Measurements from ENCODE around the gene ADM2. TPM values are rescaled to one million over a fixed set of nuclear protein-coding genes. Genes with fewer than 3 reads are reported as not detected.
"Not testable (repeated sequence)": the region's sequence is repeated elsewhere in the genome, so short reads cannot be mapped to it uniquely, and the experiment has no call there.

ADM2 gene
- total RNA-seq, 1 experiment from 2014 or later, result 3.2 TPM

DNA sequence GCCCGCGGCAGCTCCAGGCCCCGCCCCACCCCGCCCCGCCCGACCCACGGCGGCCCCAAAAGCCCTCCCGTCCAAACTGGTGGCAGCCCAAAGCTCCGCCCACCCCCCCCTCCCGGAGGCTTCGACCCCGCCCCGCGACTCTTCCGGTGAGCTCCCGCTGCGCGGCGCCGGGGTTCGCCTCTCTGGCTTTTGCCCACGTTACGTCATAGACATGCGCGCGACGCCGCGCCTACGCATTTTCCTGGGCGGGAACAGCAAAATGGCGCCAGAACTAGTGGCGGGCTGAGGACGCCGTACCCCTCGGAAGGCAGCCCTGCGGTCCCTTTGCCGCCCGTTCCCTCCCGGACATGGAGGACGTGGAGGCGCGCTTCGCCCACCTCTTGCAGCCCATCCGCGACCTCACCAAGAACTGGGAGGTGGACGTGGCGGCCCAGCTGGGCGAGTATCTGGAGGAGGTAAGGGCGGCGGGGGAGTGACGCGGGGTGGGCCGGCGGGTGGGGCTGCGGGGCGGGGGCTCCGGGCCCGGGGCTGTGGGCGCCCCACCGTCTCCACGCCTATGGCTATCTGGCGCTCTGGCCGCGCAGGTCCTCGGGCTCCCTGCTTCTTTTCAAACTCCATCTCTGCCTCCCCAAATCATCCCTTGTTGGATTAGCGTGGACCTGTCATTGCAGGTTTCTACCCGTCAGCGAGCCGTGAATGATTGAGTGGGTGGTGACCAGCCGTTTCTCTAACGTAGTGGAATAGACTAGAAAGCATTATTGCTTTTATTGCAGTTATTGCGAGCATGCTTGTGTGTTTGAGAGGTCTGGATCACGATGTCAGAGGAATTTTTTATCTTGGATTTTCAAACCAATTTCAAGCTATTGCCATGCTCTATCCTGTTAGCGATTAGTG, 26.9 kb downstream of the ADM2 start, which contains the start of gene NCAPH2:
NCAPH2 (plus strand) TSS at position 234 of the 894 bp plus-strand sequence; CDS start at position 348, 114 bp downstream.
- Histone ChIP-seq H3K4me3 (ENCODE audit: insufficient read depth, low read depth, low read length) (peak within 1 kb of the TSS; percentile 88), H3K27me3 (ENCODE audit: control insufficient read depth, insufficient read depth, low read length) (no peaks in the 10 kb centered on the region), H3K36me3 (replicated peaks; ENCODE audit: control insufficient read depth, insufficient read depth, low read length) (no peaks in the 10 kb centered on the region; the same call in 1 of the 2 replicates)
- DNase-seq, result peak; percentile 94

DNA sequence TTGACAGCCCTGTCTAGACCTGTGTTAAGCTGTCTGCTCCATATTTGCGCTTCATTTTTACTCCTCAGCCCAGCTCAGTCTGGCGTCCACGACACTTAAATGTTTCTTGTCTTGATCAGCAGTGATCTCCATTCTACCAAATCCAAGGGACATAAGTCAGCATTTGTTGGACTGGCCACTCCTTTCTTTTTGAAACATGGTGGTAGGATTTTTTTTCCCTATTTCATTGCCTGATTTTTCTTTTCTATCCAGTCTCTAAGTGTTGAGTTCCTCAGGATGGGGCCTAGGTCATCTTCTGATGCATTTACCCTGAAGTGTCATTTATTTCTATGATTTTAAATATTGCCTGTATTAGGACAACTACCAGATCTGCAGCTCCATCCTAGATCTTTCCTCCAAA, 27.6 kb downstream of the ADM2 start:
- peak overlapping the region; percentile 77 for H3K4me3 ChIP-seq (ENCODE audit: insufficient read depth, low read depth, low read length)
- no peaks in the 10 kb centered on the region; the same call in 1 of the 2 replicates for H3K36me3 ChIP-seq (replicated peaks; ENCODE audit: control insufficient read depth, insufficient read depth, low read length)
- H3K27me3 ChIP-seq (ENCODE audit: control insufficient read depth, insufficient read depth, low read length), result no peaks in the 10 kb centered on the region
- no peak for DNase-seq

DNA sequence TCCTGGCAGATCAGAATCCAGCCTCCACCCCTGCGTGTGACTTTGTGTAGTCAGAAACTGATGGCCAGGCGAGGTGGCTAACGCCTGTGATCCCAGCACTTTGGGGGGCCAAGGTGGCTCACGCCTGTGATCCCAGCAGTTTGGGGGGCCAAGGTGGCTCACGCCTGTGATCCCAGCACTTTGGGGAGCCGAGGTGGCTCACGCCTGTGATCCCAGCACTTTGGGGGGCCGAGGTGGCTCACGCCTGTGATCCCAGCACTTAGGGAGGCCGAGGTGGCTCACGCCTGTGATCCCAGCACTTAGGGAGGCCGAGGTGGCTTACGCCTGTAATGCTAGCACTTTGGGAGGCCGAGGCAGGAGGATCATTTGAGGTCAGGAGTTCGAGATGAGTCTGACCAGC, 31.8 kb downstream of the ADM2 start:
- no peak overlapping the region for H3K4me3 ChIP-seq (ENCODE audit: insufficient read depth, low read depth, low read length)
- H3K36me3 ChIP-seq (replicated peaks; ENCODE audit: control insufficient read depth, insufficient read depth, low read length), result peaks cover 2% of the 10 kb centered on the region
- no peaks in the 10 kb centered on the region for H3K27me3 ChIP-seq (ENCODE audit: control insufficient read depth, insufficient read depth, low read length)
- no peak for DNase-seq

GRCh38 chr22:50516068-50516467, 34.7 kb downstream of the ADM2 start:
- peak; percentile 51 for DNase-seq
- no peak overlapping the region for H3K4me3 ChIP-seq (ENCODE audit: insufficient read depth, low read depth, low read length)
- no peaks in the 10 kb centered on the region for H3K27me3 ChIP-seq (ENCODE audit: control insufficient read depth, insufficient read depth, low read length)
- H3K36me3 ChIP-seq (replicated peaks; ENCODE audit: control insufficient read depth, insufficient read depth, low read length), result peaks cover 4% of the 10 kb centered on the region

- H3K36me3 ChIP-seq (replicated peaks; ENCODE audit: control insufficient read depth, insufficient read depth, low read length), result peaks cover 4% of the 10 kb centered on the region
- peak; percentile 47 for DNase-seq
- H3K27me3 ChIP-seq (ENCODE audit: control insufficient read depth, insufficient read depth, low read length), result no peaks in the 10 kb centered on the region
- H3K4me3 ChIP-seq (ENCODE audit: insufficient read depth, low read depth, low read length), result no peak overlapping the region
Observed at GRCh38 chr22:50516891-50517290, 35.5 kb downstream of the ADM2 start.

DNA sequence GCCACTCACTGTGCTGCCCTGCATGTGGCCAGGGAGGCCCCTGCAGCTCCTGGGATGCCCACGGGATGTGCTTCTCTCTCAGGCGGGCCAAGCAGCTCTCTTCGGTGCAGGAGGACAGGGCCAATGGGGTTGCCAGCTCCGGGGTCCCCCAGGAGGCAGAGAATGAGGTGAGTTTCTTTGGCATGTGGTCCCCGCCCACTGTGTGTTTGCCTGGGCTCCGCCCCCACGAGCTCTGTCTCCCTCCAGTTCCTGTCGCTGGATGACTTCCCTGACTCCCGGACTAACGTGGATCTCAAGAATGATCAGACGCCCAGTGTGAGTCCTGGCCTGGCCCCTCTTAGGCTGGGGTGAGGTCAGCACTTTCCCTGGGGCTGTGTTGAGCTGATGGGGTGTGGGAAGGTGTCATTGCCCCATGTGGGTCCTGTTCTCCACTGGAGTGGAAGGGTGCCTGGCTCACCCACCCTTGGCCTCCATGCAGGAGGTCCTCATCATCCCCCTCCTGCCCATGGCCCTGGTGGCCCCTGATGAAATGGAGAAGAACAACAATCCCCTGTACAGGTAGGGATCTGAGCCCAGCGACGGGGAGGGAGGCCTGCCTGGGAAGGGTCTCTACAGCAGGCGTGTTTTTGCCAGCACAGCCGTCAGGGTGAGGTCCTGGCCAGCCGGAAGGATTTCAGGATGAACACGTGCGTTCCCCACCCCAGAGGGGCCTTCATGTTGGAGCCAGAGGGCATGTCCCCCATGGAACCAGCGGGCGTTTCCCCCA, 36.3 kb downstream of the ADM2 start:
- DNase-seq, result peak; percentile 69
- Histone ChIP-seq H3K36me3 (replicated peaks; ENCODE audit: control insufficient read depth, insufficient read depth, low read length) (peaks cover 4% of the 10 kb centered on the region), H3K4me3 (ENCODE audit: insufficient read depth, low read depth, low read length) (no peak overlapping the region), H3K27me3 (ENCODE audit: control insufficient read depth, insufficient read depth, low read length) (no peaks in the 10 kb centered on the region)

DNA sequence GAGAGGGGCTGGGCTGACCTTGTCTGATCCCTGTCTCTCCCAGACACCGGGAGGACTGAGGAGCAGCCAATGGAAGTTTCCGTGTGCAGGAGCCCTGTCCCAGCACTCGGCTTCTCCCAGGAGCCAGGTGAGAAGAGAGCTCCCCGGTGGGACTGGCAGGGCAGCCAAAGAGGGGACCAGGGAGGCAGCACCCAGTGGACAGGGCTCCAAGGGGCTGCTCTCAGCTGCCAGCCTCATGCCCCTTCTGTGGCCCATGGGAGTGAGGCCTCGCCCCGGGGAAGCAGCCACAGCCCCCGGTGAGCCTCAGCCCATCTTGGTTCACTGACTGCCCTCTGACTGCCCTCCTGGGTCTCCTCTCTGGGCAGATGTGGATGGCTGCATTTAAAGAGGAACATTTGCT, 37.3 kb downstream of the ADM2 start:
- H3K36me3 ChIP-seq (replicated peaks; ENCODE audit: control insufficient read depth, insufficient read depth, low read length), result peaks cover 8% of the 10 kb centered on the region
- H3K4me3 ChIP-seq (ENCODE audit: insufficient read depth, low read depth, low read length), result no peak overlapping the region
- DNase-seq, result peak; percentile 40
- no peaks in the 10 kb centered on the region for H3K27me3 ChIP-seq (ENCODE audit: control insufficient read depth, insufficient read depth, low read length)

DNA sequence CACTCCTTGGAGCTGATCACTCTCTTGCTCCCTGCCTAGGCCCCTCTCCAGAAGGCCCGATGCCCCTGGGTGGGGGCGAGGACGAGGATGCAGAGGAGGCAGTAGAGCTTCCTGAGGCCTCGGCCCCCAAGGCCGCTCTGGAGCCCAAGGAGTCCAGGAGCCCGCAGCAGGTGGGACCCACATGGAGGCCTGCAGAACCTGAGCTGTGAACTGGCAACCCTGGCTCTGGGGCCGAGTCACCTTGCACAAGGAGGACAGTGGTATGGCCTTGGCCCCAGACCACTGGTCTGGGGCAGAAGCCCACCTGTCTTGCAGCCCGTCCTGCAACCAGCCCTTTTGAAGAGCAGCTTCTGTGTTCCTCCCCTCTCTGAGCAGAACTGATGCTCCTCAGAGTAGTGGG, 37.8 kb downstream of the ADM2 start:
- Histone ChIP-seq H3K4me3 (ENCODE audit: insufficient read depth, low read depth, low read length) (no peak overlapping the region), H3K27me3 (ENCODE audit: control insufficient read depth, insufficient read depth, low read length) (no peaks in the 10 kb centered on the region), H3K36me3 (replicated peaks; ENCODE audit: control insufficient read depth, insufficient read depth, low read length) (peaks cover 8% of the 10 kb centered on the region)
- DNase-seq, result no peak

GRCh38 chr22:50520184-50520583, 38.8 kb downstream of the ADM2 start:
- not testable (repeated sequence) for H3K36me3 ChIP-seq (replicated peaks; ENCODE audit: control insufficient read depth, insufficient read depth, low read length)

GRCh38 chr22:50520826-50521453, 39.6 kb downstream of the ADM2 start:
- H3K36me3 ChIP-seq (replicated peaks; ENCODE audit: control insufficient read depth, insufficient read depth, low read length), result peaks cover 8% of the 10 kb centered on the region
- no peak overlapping the region for H3K4me3 ChIP-seq (ENCODE audit: insufficient read depth, low read depth, low read length)
- peak; percentile 51 for DNase-seq
- H3K27me3 ChIP-seq (ENCODE audit: control insufficient read depth, insufficient read depth, low read length), result no peaks in the 10 kb centered on the region

More at GRCh38 chr22:50520184-50520583, 38.8 kb downstream of the ADM2 start:
- not testable (repeated sequence) for DNase-seq; H3K4me3 ChIP-seq (ENCODE audit: insufficient read depth, low read depth, low read length); H3K27me3 ChIP-seq (ENCODE audit: control insufficient read depth, insufficient read depth, low read length)

GRCh38 chr22:50521710-50522109, 40.4 kb downstream of the ADM2 start:
- Histone ChIP-seq H3K36me3 (replicated peaks; ENCODE audit: control insufficient read depth, insufficient read depth, low read length) (peaks cover 6% of the 10 kb centered on the region), H3K27me3 (ENCODE audit: control insufficient read depth, insufficient read depth, low read length) (peaks cover 1% of the 10 kb centered on the region; the same call in 1 of the 2 replicates), H3K4me3 (ENCODE audit: insufficient read depth, low read depth, low read length) (no peak overlapping the region)
- no peak for DNase-seq

DNA sequence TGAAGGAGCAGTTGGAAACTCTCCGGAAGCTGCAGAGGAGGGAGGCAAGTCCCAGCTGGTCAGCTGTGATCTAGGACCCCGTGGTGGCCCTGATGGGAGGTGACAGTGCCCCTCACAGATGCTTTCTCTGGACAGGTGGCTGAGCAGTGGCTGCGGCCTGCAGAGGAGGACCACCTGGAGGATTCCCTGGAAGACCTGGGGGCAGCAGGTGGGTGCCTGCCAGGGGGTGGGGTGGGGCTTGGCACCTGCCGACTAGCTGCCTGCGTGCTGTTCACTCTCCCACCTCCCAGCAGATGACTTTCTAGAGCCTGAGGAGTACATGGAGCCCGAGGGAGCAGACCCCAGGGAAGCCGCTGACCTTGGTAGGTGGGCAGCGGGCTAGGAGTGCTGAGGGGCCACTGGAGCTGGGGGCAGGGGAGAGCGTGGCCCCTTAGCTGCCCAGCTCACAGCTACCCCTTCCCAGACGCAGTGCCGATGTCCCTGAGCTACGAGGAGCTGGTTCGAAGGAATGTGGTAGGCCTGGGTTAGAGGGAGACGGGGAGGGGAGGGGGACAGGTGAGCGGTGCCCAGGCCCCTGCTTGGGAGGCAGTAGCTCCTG, 41.0 kb downstream of the ADM2 start:
- H3K27me3 ChIP-seq (ENCODE audit: control insufficient read depth, insufficient read depth, low read length), result peaks cover 7% of the 10 kb centered on the region
- no peak overlapping the region for H3K4me3 ChIP-seq (ENCODE audit: insufficient read depth, low read depth, low read length)
- peaks cover 6% of the 10 kb centered on the region for H3K36me3 ChIP-seq (replicated peaks; ENCODE audit: control insufficient read depth, insufficient read depth, low read length)
- DNase-seq, result no peak

DNA sequence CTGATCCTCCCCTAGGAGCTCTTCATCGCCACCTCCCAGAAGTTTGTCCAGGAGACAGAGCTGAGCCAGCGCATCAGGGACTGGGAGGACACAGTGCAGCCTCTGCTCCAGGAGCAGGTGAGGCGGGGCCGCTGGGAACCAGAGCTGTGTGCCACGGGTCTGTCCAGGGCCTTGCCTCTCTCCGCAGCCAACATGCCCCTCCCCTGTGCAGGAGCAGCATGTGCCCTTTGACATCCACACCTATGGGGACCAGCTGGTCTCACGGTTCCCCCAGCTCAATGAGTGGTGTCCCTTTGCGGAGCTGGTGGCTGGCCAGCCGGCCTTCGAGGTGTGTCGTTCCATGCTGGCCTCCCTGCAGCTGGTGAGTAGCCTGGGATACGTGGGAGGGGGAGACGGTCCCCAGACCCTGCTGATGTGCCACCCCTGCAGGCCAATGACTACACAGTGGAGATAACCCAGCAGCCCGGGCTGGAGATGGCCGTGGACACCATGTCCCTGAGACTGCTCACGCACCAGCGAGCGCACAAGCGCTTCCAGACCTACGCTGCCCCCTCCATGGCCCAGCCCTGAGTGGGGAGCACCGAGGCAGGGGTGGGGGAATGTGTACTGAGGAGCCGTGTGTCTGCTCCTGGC, 41.6 kb downstream of the ADM2 start:
- peaks cover 6% of the 10 kb centered on the region for H3K36me3 ChIP-seq (replicated peaks; ENCODE audit: control insufficient read depth, insufficient read depth, low read length)
- H3K4me3 ChIP-seq (ENCODE audit: insufficient read depth, low read depth, low read length), result no peak overlapping the region
- H3K27me3 ChIP-seq (ENCODE audit: control insufficient read depth, insufficient read depth, low read length), result peaks cover 12% of the 10 kb centered on the region

GRCh38 chr22:50523458-50523805, 42.1 kb downstream of the ADM2 start:
- DNase-seq, result no peak
- H3K36me3 ChIP-seq (replicated peaks; ENCODE audit: control insufficient read depth, insufficient read depth, low read length), result peaks cover 6% of the 10 kb centered on the region

More for the DNA sequence above, 41.6 kb downstream of the ADM2 start:
- no peak for DNase-seq

More at GRCh38 chr22:50523458-50523805, 42.1 kb downstream of the ADM2 start:
- H3K27me3 ChIP-seq (ENCODE audit: control insufficient read depth, insufficient read depth, low read length), result peaks cover 17% of the 10 kb centered on the region
- H3K4me3 ChIP-seq (ENCODE audit: insufficient read depth, low read depth, low read length), result no peak overlapping the region

Measured in H7 (cell line).